ENCODE measurements around the gene SH3BP1. TPM values are rescaled to one million over a fixed set of nuclear protein-coding genes. Genes with fewer than 3 reads are reported as not detected.

Gene SH3BP1
- total and polyA plus RNA-seq, 2 donors (not counting 1 experiment from before 2014, with no cell fraction given) = 2.9 to 3.1 TPM

- H4K20me1 ChIP-seq (ENCODE audit: control insufficient read depth, extremely low read depth, insufficient read depth, low read length) = no peaks in the 10 kb centered on the region
- TF ChIP-seq CTCF (conservative IDR thresholded peaks at IDR 0.05 in 1 of 2, IDR thresholded peaks at IDR 0.05 in 1 of 2; ENCODE audit: low read depth in 1 of 2, low read length in 2 of 2) (no peak), EZH2 (IDR thresholded peaks at IDR 0.05; ENCODE audit: low read length, missing control alignments) (no peak)
- H3K9me3 ChIP-seq (ENCODE audit: control insufficient read depth, insufficient read depth, low read depth, low read length) = no peaks in the 10 kb centered on the region
- no peaks in the 10 kb centered on the region for H3K27me3 ChIP-seq (ENCODE audit: control insufficient read depth, insufficient read depth, low read length)
- peaks cover 30% of the 10 kb centered on the region for H3K79me2 ChIP-seq (ENCODE audit: control insufficient read depth, insufficient read depth, low read length)
- DNase-seq (ENCODE audit: low read depth in 2 of 2) = no peak
- peaks cover 2% of the 10 kb centered on the region for H3K36me3 ChIP-seq (ENCODE audit: control insufficient read depth, insufficient read depth, low read length)
- H3K4me1 ChIP-seq (ENCODE audit: control insufficient read depth, extremely low read depth, insufficient read depth, low read length) = peaks cover 26% of the 10 kb centered on the region
- peak overlapping the region; percentile 64 for H3K27ac ChIP-seq (ENCODE audit: insufficient read depth, low read length)
- peak overlapping the region; percentile 73 for H3K4me2 ChIP-seq (ENCODE audit: extremely low read depth, insufficient read depth, low read length)
- H2AFZ ChIP-seq (ENCODE audit: low read length) = peak overlapping the region; percentile 70
- H3K4me3 ChIP-seq (replicated peaks in 1 of 4; ENCODE audit: control extremely low read depth in 1 of 4, insufficient read depth in 1 of 4, low read depth in 3 of 4, low read length in 4 of 4) = peak overlapping the region; percentile 19 to 69 (median 47)
- H3K9ac ChIP-seq (ENCODE audit: insufficient read depth, low read length) = peak overlapping the region; percentile 28
Observed at GRCh38 chr22:37657590-37658132, 18.2 kb downstream of the SH3BP1 start.

GRCh38 chr22:37658133-37659065, 18.9 kb downstream of the SH3BP1 start, which contains the start of gene PDXP:
Gene PDXP, plus strand, starts transcription at chr22:37658723. Its CDS starts 60 bp downstream, at chr22:37658783.
- peaks cover 2% of the 10 kb centered on the region for H3K36me3 ChIP-seq (ENCODE audit: control insufficient read depth, insufficient read depth, low read length)
- peak within 1 kb of the TSS; percentile 92 for H3K4me2 ChIP-seq (ENCODE audit: extremely low read depth, insufficient read depth, low read length)
- peak within 1 kb of the TSS; percentile 67 to 79 (median 70) for H3K4me3 ChIP-seq (replicated peaks in 1 of 4; ENCODE audit: control extremely low read depth in 1 of 4, insufficient read depth in 1 of 4, low read depth in 3 of 4, low read length in 4 of 4)
- peak; percentile 100 for DNase-seq (ENCODE audit: low read depth in 2 of 2)
- peak within 1 kb of the TSS; percentile 70 for H2AFZ ChIP-seq (ENCODE audit: low read length)
- H3K79me2 ChIP-seq (ENCODE audit: control insufficient read depth, insufficient read depth, low read length) = peaks cover 33% of the 10 kb centered on the region
- H3K27me3 ChIP-seq (ENCODE audit: control insufficient read depth, insufficient read depth, low read length) = no peaks in the 10 kb centered on the region
- TF ChIP-seq CTCF (conservative IDR thresholded peaks at IDR 0.05 in 1 of 2, IDR thresholded peaks at IDR 0.05 in 1 of 2; ENCODE audit: low read depth in 1 of 2, low read length in 2 of 2) = no peak
- TF ChIP-seq EZH2 (IDR thresholded peaks at IDR 0.05; ENCODE audit: low read length, missing control alignments) = no peak
- H3K9ac ChIP-seq (ENCODE audit: insufficient read depth, low read length) = peak within 1 kb of the TSS; percentile 65
- H3K4me1 ChIP-seq (ENCODE audit: control insufficient read depth, extremely low read depth, insufficient read depth, low read length) = peaks cover 27% of the 10 kb centered on the region
- H4K20me1 ChIP-seq (ENCODE audit: control insufficient read depth, extremely low read depth, insufficient read depth, low read length) = no peaks in the 10 kb centered on the region
- no peaks in the 10 kb centered on the region for H3K9me3 ChIP-seq (ENCODE audit: control insufficient read depth, insufficient read depth, low read depth, low read length)
- H3K27ac ChIP-seq (ENCODE audit: insufficient read depth, low read length) = peak within 1 kb of the TSS; percentile 64
